SK-N-SH (cell line): Measurements from ENCODE around the gene EFCAB8. TPM values are rescaled to one million over a fixed set of nuclear protein-coding genes. Genes with fewer than 3 reads are reported as not detected.

Experiments
- CTCF ChIA-PET: fragments of 300-600, 350-600 bp; formaldehyde crosslinking; extraction: SDS; loops from one replicate; lab custom pipeline; 2021; lab: Yijun Ruan, JAX
- POLR2A ChIA-PET: fragments of 350-600 bp; sonication (Branson Sonifier 250); formaldehyde crosslinking; extraction: SDS; loops from one replicate; lab custom pipeline; 2020; ENCODE audit warnings: antibody characterized with exemption, inconsistent platforms; lab: Yijun Ruan, JAX
- DNase-seq: peaks from one replicate; pipeline ENCODE4 v3.0.0; 2012
- H2AFZ ChIP-seq: fragments of 200-600 bp; sonication (generic); 2 replicates; pipeline ENCODE4 v1.8.1; 2016; ENCODE audit warnings: antibody characterized with exemption, mild to moderate bottlenecking, low read depth
- H3F3A ChIP-seq: fragments of 200-600 bp; sonication (generic); replicated peaks from 2 replicates; pipeline ENCODE3; 2016; ENCODE audit warnings: antibody characterized with exemption, mild to moderate bottlenecking; ENCODE audit not compliant: insufficient read depth
- H3K27ac ChIP-seq, 2 experiments: fragments of 200-500 bp in 1 of 2; fragments of 200-600 bp in 1 of 2; sonication (Bioruptor generic) in 1 of 2; sonication (generic), shearing (Covaris generic) in 1 of 2; 2 replicates each; pipeline versions ENCODE4 v1.5.1 to v1.6.1; 2014 to 2016; ENCODE audit warnings: low read depth in 2 of 2, inconsistent platforms in 1 of 2, low read length in 1 of 2, mild to moderate bottlenecking in 1 of 2, mixed read lengths in 1 of 2
- H3K27me3 ChIP-seq: fragments of 200-600 bp; sonication (generic), shearing (Covaris generic); 2 replicates; pipeline ENCODE4 v1.6.1; 2016; ENCODE audit warnings: mixed run types; ENCODE audit not compliant: insufficient read depth
- H3K36me3 ChIP-seq, 2 experiments: fragments of 200-500 bp in 1 of 2; fragments of 200-600 bp in 1 of 2; sonication (Bioruptor generic) in 1 of 2; sonication (generic) in 1 of 2; replicated peaks in 1 of 2; 2 replicates each; pipeline versions ENCODE3 to v1.5.1; 2014 to 2016; ENCODE audit warnings: low read length in 1 of 2, mild to moderate bottlenecking in 1 of 2; ENCODE audit not compliant: insufficient read depth in 2 of 2, control insufficient read depth in 1 of 2
- H3K4me1 ChIP-seq, 2 experiments: fragments of 200-500 bp in 1 of 2; fragments of 200-600 bp in 1 of 2; sonication (Bioruptor generic) in 1 of 2; sonication (generic), shearing (Covaris generic) in 1 of 2; 2 replicates each; pipeline versions ENCODE4 v1.5.1 to v1.6.1; 2014 to 2016; ENCODE audit warnings: low read depth in 1 of 2, low read length in 1 of 2, mixed run types in 1 of 2; ENCODE audit not compliant: insufficient read depth in 2 of 2, control insufficient read depth in 1 of 2
- H3K4me2 ChIP-seq: fragments of 200-600 bp; sonication (generic), shearing (Covaris generic); 2 replicates; pipeline ENCODE4 v1.6.1; 2017; ENCODE audit warnings: mixed run types
- H3K4me3 ChIP-seq, 2 experiments: fragments of 200-500 bp in 1 of 2; fragments of 200-600 bp in 1 of 2; sonication (Bioruptor generic) in 1 of 2; sonication (generic), shearing (Covaris generic) in 1 of 2; 2 replicates each; pipeline versions ENCODE4 v1.5.1 to v1.8.1; 2014 to 2016; ENCODE audit warnings: low read depth in 2 of 2, inconsistent platforms in 1 of 2, low read length in 1 of 2, mild to moderate bottlenecking in 1 of 2, mixed read lengths in 1 of 2, moderate library complexity in 1 of 2
- H3K79me2 ChIP-seq: fragments of 200-600 bp; sonication (generic); 2 replicates; pipeline ENCODE4 v1.8.1; 2017; ENCODE audit warnings: mild to moderate bottlenecking; ENCODE audit not compliant: insufficient read depth
- H3K9ac ChIP-seq: fragments of 200-600 bp; sonication (generic); 2 replicates; pipeline ENCODE4 v1.6.1; 2017; ENCODE audit warnings: mixed run types
- H3K9me2 ChIP-seq: fragments of 200-600 bp; sonication (generic); 2 replicates; pipeline ENCODE4 v1.6.1; 2017; ENCODE audit warnings: mixed run types
- H3K9me3 ChIP-seq: fragments of 200-600 bp; sonication (generic); 2 replicates; pipeline ENCODE4 v1.6.1; 2017; ENCODE audit warnings: mixed run types, mild to moderate bottlenecking, moderate library complexity
- H4K20me1 ChIP-seq: fragments of 200-600 bp; sonication (generic); 2 replicates; pipeline ENCODE4 v1.6.1; 2017; ENCODE audit warnings: mild to moderate bottlenecking, mixed run types; ENCODE audit not compliant: insufficient read depth
- CHD2 ChIP-seq: fragments of 150-350 bp; IDR thresholded peaks from 2 replicates; pipeline ENCODE4 v1.6.1; 2018; ENCODE audit warnings: low read length; ENCODE audit not compliant: partially characterized antibody
- ELF1 ChIP-seq: IDR thresholded peaks from 2 replicates; pipeline ENCODE4 v1.4.0; 2012
- GABPA ChIP-seq: IDR thresholded peaks from 2 replicates; pipeline ENCODE4 v1.4.0; 2012; ENCODE audit warnings: low read depth, mild to moderate bottlenecking
- GATA2 ChIP-seq: sonication (generic); formaldehyde crosslinking; IDR thresholded peaks from 2 replicates; pipeline ENCODE4 v1.5.0; 2020; ENCODE audit warnings: mild to moderate bottlenecking, missing genetic modification reagents
- IRF3 ChIP-seq: fragments of 150-350 bp; IDR thresholded peaks from 2 replicates; pipeline ENCODE4 v1.6.1; 2016; ENCODE audit warnings: mild to moderate bottlenecking, low read depth, low read length
- MAX ChIP-seq: IDR thresholded peaks from 2 replicates; pipeline ENCODE4 v1.4.0; 2012; ENCODE audit warnings: low read depth
- MEF2A ChIP-seq: IDR thresholded peaks from 2 replicates; pipeline ENCODE4 v1.4.0; 2012; ENCODE audit warnings: low read depth, borderline replicate concordance
- NFIC ChIP-seq: IDR thresholded peaks from 2 replicates; pipeline ENCODE4 v1.4.0; 2012; ENCODE audit warnings: borderline replicate concordance
- NRF1 ChIP-seq: IDR thresholded peaks from 2 replicates; pipeline ENCODE4 v1.6.1; 2012; ENCODE audit warnings: low read depth, mild to moderate bottlenecking, low read length
- PBX3 ChIP-seq: IDR thresholded peaks from 2 replicates; pipeline ENCODE4; 2012
- POLR2AphosphoS5 ChIP-seq: IDR thresholded peaks from 2 replicates; pipeline ENCODE4 v1.6.1; 2012; ENCODE audit warnings: low read depth, low read length
- REST ChIP-seq: IDR thresholded peaks from 2 replicates; pipeline ENCODE4 v1.6.1; 2012; ENCODE audit warnings: mild to moderate bottlenecking, low read depth, low read length, moderate library complexity
- SMC3 ChIP-seq: IDR thresholded peaks from 2 replicates; pipeline ENCODE4 v1.6.1; 2012; ENCODE audit warnings: low read depth, low read length, improper control_type of control experiment
- TAF1 ChIP-seq: IDR thresholded peaks from 2 replicates; pipeline ENCODE4 v1.6.1; 2012; ENCODE audit warnings: low read depth, mild to moderate bottlenecking, low read length, moderate library complexity, borderline replicate concordance
- USF2 ChIP-seq: fragments of 150-350 bp; IDR thresholded peaks from 2 replicates; pipeline ENCODE4 v1.6.1; 2017; ENCODE audit warnings: antibody characterized with exemption, low read length, low read depth, borderline replicate concordance
- ZBTB33 ChIP-seq: IDR thresholded peaks from 2 replicates; pipeline ENCODE4 v1.4.0; 2012; ENCODE audit warnings: low read depth, borderline replicate concordance
- WGBS: methylation state at CpG from one replicate; pipeline ENCODE4 v1.1.6; 2017; ENCODE audit warnings: low lambda C conversion rate; 5-methylcytosine and 5-hydroxymethylcytosine counted together
- polyA plus RNA-seq, 3 experiments: library from polyadenylated mRNA; depleted of rRNA; stranded (reverse); fragments of >200 nt; gene quantifications; 2 replicates each; pipeline ENCODE4 v1.2.3, GENCODE V29; 2012

Gene EFCAB8
- polyA plus RNA-seq, 1 of the 3 experiments (the other 2 are of a cell fraction), result not detected

- TF ChIP-seq PBX3, result no peak
Measured at GRCh38 chr20:32858189-32858588, 534 bp upstream of the EFCAB8 start (continued).

- peaks cover 9% of the 10 kb centered on the region for H3F3A ChIP-seq
- no peaks in the 10 kb centered on the region for H3K4me1 ChIP-seq
- no peaks in the 10 kb centered on the region for H3K9me2 ChIP-seq
- CTCF ChIA-PET, result no interaction called here
- H4K20me1 ChIP-seq, result no peaks in the 10 kb centered on the region
- H3K27me3 ChIP-seq, result no peaks in the 10 kb centered on the region
- POLR2A ChIA-PET, result no interaction called here
- H3K27ac ChIP-seq, result no peak overlapping the region
- H3K9me3 ChIP-seq, result no peaks in the 10 kb centered on the region
- no peak overlapping the region for H3K4me2 ChIP-seq
- H2AFZ ChIP-seq, result no peak overlapping the region
- peaks cover 6% of the 10 kb centered on the region; the same call in 1 of the 2 replicates for H3K79me2 ChIP-seq
- 90% methylated on average over 7 of the region's 7 CpGs for WGBS
- H3K4me3 ChIP-seq, result no peak overlapping the region
- TF ChIP-seq IRF3, result no peak
- no peak for TF ChIP-seq CHD2
- TF ChIP-seq NFIC, result no peak
- no peak for TF ChIP-seq ELF1
- no peak for TF ChIP-seq ZBTB33
- no peak for TF ChIP-seq SMC3
- no peak for TF ChIP-seq POLR2AphosphoS5
- TF ChIP-seq MAX, result no peak
- no peak for TF ChIP-seq GATA2
- TF ChIP-seq NRF1, result no peak
- TF ChIP-seq MEF2A, result no peak
- TF ChIP-seq, all 33 proteins: peak for 0
- Histone ChIP-seq H3K9ac (no peak overlapping the region), H3K36me3 (peaks cover 2 to 6% of the 10 kb centered on the region in 2 experiments)
- DNase-seq, result no peak
Measured at GRCh38 chr20:32861446-32861845, 2.7 kb downstream of the EFCAB8 start.

- ChIA-PET POLR2A (no interaction called here), CTCF (no interaction called here)
- Histone ChIP-seq H3K27ac (no peak overlapping the region), H3K9ac (no peak overlapping the region), H3F3A (no peaks in the 10 kb centered on the region), H3K4me3 (no peak overlapping the region), H2AFZ (no peak overlapping the region), H3K36me3 (no peaks in the 10 kb centered on the region), H3K4me1 (no peaks in the 10 kb centered on the region), H3K9me2 (no peaks in the 10 kb centered on the region), H3K79me2 (no peaks in the 10 kb centered on the region), H3K27me3 (no peaks in the 10 kb centered on the region; the same call in 1 of the 2 replicates), H4K20me1 (no peaks in the 10 kb centered on the region), H3K9me3 (no peaks in the 10 kb centered on the region), H3K4me2 (no peak overlapping the region)
- no peak for DNase-seq
- 21% methylated on average over 2 of the region's 2 CpGs for WGBS
- TF ChIP-seq NFIC (no peak), GABPA (no peak), REST (no peak), USF2 (no peak), TAF1 (no peak)
Measured at GRCh38 chr20:32869562-32869961, 10.8 kb downstream of the EFCAB8 start.
